ENCODE data around the gene CEACAM4.

DNA sequence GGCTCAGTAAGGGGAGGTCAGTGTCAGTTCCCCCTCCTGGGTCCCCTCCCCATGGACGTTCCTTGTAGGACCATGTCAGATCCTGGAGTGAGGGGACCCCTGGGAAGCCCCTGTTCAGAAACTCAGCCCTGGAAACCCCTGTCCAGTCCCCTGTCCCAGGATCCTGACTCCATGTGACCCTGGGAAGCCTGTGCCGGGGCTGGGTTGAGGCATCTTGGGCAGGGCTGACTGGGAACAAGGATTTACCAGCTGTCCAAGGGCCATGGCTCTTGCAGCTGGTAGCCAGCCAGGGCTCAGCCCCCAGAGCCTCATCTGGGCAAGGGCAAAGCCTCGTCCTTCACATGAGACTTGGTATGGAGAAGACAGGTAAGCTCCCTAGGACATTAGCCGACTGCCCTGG, 25.1 kb downstream of the CEACAM4 start:
- TF ChIP-seq POLR2A (IDR thresholded peaks at IDR 0.05; ENCODE audit: borderline replicate concordance, extremely low read depth, insufficient read depth, insufficient read length) = no peak
- TF ChIP-seq, protein P1, sequence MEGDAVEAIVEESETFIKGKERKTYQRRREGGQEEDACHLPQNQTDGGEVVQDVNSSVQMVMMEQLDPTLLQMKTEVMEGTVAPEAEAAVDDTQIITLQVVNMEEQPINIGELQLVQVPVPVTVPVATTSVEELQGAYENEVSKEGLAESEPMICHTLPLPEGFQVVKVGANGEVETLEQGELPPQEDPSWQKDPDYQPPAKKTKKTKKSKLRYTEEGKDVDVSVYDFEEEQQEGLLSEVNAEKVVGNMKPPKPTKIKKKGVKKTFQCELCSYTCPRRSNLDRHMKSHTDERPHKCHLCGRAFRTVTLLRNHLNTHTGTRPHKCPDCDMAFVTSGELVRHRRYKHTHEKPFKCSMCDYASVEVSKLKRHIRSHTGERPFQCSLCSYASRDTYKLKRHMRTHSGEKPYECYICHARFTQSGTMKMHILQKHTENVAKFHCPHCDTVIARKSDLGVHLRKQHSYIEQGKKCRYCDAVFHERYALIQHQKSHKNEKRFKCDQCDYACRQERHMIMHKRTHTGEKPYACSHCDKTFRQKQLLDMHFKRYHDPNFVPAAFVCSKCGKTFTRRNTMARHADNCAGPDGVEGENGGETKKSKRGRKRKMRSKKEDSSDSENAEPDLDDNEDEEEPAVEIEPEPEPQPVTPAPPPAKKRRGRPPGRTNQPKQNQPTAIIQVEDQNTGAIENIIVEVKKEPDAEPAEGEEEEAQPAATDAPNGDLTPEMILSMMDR (IDR thresholded peaks at IDR 0.05 in 2 of 3, conservative IDR thresholded peaks at IDR 0.05 in 1 of 3; ENCODE audit: borderline replicate concordance in 1 of 3, insufficient read depth in 1 of 3, low read depth in 2 of 3, low read length in 2 of 3) = no peak
- no peak for TF ChIP-seq POLR2AphosphoS5 (IDR thresholded peaks at IDR 0.05; ENCODE audit: low read depth, low read length)
- TF ChIP-seq EZH2phosphoT487 (IDR thresholded peaks at IDR 0.05; ENCODE audit: borderline replicate concordance) = no peak
- TF ChIP-seq EZH2 (IDR thresholded peaks at IDR 0.05) = no peak
- TF ChIP-seq ZBTB33 (IDR thresholded peaks at IDR 0.05; ENCODE audit: extremely low read depth, insufficient replicate concordance, low read length) = no peak
- TF ChIP-seq ZFX (IDR thresholded peaks at IDR 0.05) = no peak
- TF ChIP-seq RAD21 (IDR thresholded peaks at IDR 0.05; ENCODE audit: low read depth) = no peak
- TF ChIP-seq MAX (IDR thresholded peaks at IDR 0.05) = no peak
- TF ChIP-seq CEBPB (IDR thresholded peaks at IDR 0.05; ENCODE audit: low read depth) = no peak
- TF ChIP-seq ZNF274 (IDR thresholded peaks at IDR 0.05; ENCODE audit: low read depth, low read length) = no peak
- TF ChIP-seq, protein P2, sequence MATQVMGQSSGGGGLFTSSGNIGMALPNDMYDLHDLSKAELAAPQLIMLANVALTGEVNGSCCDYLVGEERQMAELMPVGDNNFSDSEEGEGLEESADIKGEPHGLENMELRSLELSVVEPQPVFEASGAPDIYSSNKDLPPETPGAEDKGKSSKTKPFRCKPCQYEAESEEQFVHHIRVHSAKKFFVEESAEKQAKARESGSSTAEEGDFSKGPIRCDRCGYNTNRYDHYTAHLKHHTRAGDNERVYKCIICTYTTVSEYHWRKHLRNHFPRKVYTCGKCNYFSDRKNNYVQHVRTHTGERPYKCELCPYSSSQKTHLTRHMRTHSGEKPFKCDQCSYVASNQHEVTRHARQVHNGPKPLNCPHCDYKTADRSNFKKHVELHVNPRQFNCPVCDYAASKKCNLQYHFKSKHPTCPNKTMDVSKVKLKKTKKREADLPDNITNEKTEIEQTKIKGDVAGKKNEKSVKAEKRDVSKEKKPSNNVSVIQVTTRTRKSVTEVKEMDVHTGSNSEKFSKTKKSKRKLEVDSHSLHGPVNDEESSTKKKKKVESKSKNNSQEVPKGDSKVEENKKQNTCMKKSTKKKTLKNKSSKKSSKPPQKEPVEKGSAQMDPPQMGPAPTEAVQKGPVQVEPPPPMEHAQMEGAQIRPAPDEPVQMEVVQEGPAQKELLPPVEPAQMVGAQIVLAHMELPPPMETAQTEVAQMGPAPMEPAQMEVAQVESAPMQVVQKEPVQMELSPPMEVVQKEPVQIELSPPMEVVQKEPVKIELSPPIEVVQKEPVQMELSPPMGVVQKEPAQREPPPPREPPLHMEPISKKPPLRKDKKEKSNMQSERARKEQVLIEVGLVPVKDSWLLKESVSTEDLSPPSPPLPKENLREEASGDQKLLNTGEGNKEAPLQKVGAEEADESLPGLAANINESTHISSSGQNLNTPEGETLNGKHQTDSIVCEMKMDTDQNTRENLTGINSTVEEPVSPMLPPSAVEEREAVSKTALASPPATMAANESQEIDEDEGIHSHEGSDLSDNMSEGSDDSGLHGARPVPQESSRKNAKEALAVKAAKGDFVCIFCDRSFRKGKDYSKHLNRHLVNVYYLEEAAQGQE (IDR thresholded peaks at IDR 0.05; ENCODE audit: low read depth) = no peak
- TF ChIP-seq JUND (IDR thresholded peaks at IDR 0.05) = no peak

All from HCT116 (cell line).